HG02840 (cell line): ENCODE results near the gene MAPK1IP1L.
"Not testable (repeated sequence)": the region's sequence is repeated elsewhere in the genome, so short reads cannot be mapped to it uniquely, and the experiment has no call there.

Source experiments
- ATAC-seq: cut with Tn5 transposase; IDR thresholded peaks from one replicate; pipeline ENCODE4 v1.9.1; 2021; ENCODE audit warnings: mild to moderate bottlenecking, moderate library complexity, moderate number of reproducible peaks; ENCODE audit not compliant: unreplicated experiment, low FRiP score

Gene MAPK1IP1L

GRCh38 chr14:55051423-55052268 lies at the start of gene MAPK1IP1L:
MAPK1IP1L (plus strand) TSS chr14:55051647; CDS start chr14:55061684, 10,037 bp downstream.
- peak; percentile 73 for ATAC-seq

- ATAC-seq = no peak
Measured at GRCh38 chr14:55005071-55005470, 46.4 kb upstream of the MAPK1IP1L start.

- ATAC-seq = no peak
Measured at GRCh38 chr14:55015006-55015405, 36.4 kb upstream of the MAPK1IP1L start.

- no peak for ATAC-seq
Measured at GRCh38 chr14:55019968-55020554, 31.4 kb upstream of the MAPK1IP1L start.

GRCh38 chr14:55024365-55024764 lies 27.1 kb upstream of the MAPK1IP1L start:
- ATAC-seq = not testable (repeated sequence)

- ATAC-seq = no peak
Measured at GRCh38 chr14:55025948-55026347, 25.5 kb upstream of the MAPK1IP1L start.

- ATAC-seq = no peak
Measured at GRCh38 chr14:55026441-55026792, 25.0 kb upstream of the MAPK1IP1L start.

GRCh38 chr14:55026793-55027561 lies 24.5 kb upstream of the MAPK1IP1L start, which contains the start of the genes SOCS4 and WDHD1:
SOCS4 (plus strand) TSS chr14:55027236; CDS start chr14:55043042, 15,806 bp downstream.
WDHD1 (minus strand) TSS chr14:55027099; CDS start chr14:55026787, 312 bp downstream.
- ATAC-seq = peak; percentile 95

GRCh38 chr14:55028066-55028465 lies 23.4 kb upstream of the MAPK1IP1L start:
- no peak for ATAC-seq

- ATAC-seq = no peak
Measured at GRCh38 chr14:55028476-55028875, 23.0 kb upstream of the MAPK1IP1L start.

GRCh38 chr14:55031190-55031589 lies 20.3 kb upstream of the MAPK1IP1L start:
- no peak for ATAC-seq

- ATAC-seq = not testable (repeated sequence)
Measured at GRCh38 chr14:55037995-55038394, 13.5 kb upstream of the MAPK1IP1L start.

GRCh38 chr14:55038708-55039107 lies 12.7 kb upstream of the MAPK1IP1L start:
- no peak for ATAC-seq

- ATAC-seq = no peak
Measured at GRCh38 chr14:55043528-55043927, 7.9 kb upstream of the MAPK1IP1L start.

- ATAC-seq = no peak
Measured at GRCh38 chr14:55045087-55045486, 6.4 kb upstream of the MAPK1IP1L start.

GRCh38 chr14:55047301-55048053 lies 4.0 kb upstream of the MAPK1IP1L start:
- ATAC-seq = no peak

GRCh38 chr14:55048900-55049436 lies 2.5 kb upstream of the MAPK1IP1L start:
- ATAC-seq = no peak

- no peak for ATAC-seq
Measured at GRCh38 chr14:55051165-55051422, 353 bp upstream of the MAPK1IP1L start.

GRCh38 chr14:55052269-55052930 lies 953 bp downstream of the MAPK1IP1L start:
- peak; percentile 23 for ATAC-seq

GRCh38 chr14:55053018-55053417 lies 1.6 kb downstream of the MAPK1IP1L start:
- no peak for ATAC-seq
